T-helper 2 cell (primary cell): ENCODE measurements around the gene ELP2.

Source experiments
- DNase-seq, 5 experiments: peaks; one replicate each; pipeline versions ENCODE4 v3.0.0 to v3.0.0-alpha.2; 2012 to 2022

ELP2 gene

DNA sequence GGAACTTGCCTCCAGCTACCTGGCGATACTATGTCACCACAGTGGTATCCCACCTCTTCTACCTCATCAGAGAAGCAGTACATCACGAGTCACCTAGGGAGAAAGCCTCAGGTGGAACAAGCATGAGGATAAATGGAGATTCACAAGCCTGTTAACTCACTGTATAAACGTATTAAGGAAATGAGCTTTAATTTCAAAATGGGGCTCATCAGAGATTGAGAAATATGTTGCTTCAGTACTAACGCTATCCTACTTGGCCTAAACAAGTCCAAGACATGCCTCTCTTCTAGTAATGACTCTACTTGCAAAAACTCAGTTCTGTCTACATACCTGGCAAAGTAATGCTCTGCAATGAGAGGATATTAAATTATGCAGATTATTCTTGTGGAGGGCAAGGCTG is 4.9 kb upstream of the ELP2 start:
- no peak for DNase-seq

DNA sequence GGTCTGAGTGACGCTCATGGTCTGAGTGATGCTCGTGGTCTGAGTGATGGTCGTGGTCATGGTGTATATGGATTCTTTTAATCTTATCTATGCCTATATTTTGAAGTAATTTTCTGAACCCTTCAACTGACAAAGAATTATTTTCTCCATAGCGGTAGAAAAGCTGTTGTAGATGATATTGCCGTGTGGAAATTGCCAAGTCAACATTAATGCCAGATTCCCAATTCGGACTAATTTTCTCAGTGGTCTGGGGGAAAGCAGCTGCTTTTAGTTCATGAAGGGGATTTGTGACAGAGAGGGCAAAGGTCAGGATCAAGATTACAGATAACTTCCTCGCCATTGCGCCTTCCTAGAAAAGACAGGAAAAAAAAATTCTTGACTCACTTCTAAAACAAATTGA is 3.0 kb upstream of the ELP2 start:
- no peak for DNase-seq

DNA sequence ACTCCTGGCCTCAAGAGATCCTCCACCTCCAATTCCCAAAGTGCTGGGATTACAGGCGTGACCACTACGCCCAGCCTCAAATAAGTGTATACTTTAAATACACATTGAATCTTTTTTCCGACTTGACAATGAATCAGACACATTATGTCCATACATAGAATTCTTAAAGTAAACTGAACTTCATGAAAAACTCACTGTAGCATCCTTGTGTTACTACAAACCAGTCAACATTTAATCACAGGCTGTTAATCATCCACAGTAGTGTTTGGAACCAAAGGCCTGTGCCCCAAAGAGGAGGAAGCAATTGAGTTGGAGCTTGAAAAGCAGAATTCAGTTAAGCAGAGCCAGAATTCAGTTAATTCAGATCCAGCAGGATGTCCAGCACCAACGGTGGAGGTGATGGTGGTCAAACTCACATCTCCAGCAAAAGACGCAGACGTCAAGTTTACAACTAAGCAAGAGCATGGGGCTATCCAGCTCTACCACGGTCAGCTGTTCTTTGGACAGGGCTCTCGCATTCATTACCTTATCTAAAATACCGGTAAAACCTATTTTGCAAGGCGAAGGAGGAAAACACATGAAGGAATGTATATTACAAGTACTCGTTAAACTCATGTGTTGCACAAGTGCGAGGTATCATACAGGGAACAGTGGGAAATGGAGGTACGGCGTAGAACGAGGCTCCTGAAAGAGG is 1.7 kb upstream of the ELP2 start:
- DNase-seq: no peak

DNA sequence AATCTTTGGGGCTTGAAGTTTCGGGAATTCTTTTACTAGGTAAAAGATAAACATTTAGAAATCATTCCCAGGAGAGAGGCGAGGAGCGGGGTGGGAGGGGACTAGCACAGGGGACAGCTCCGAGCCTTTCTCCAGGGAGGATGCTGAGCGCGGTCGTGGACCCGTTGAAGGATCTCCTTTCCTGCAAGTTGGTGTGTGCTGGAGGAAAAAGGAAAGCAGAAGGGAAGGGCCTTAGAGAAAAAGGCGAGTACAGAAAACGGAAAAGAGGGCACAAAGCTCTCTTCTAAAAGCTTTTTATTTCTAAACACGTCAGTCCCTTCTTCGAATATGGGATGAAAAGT is 1.2 kb upstream of the ELP2 start:
- no peak for DNase-seq

DNA sequence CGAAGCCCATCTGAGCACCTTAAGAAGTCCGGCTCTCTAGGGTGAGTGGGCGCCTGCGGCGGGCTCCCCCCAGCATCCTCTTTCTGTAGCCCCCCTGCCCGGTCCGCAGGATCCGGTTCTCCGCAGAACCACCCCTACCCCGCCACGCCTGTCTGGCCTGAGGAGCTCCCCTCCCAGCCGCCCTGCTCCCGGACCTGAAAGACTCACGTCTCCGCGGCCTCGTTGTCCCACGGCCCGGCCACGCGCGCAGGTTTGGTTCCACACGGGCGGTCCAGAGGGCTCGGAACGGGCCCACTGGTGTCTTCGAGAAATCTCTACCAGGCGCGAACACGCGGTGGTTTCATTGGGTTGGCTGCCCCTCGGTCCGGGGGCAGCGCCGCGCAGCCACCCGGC is 796 bp upstream of the ELP2 start:
- DNase-seq: no peak

DNA sequence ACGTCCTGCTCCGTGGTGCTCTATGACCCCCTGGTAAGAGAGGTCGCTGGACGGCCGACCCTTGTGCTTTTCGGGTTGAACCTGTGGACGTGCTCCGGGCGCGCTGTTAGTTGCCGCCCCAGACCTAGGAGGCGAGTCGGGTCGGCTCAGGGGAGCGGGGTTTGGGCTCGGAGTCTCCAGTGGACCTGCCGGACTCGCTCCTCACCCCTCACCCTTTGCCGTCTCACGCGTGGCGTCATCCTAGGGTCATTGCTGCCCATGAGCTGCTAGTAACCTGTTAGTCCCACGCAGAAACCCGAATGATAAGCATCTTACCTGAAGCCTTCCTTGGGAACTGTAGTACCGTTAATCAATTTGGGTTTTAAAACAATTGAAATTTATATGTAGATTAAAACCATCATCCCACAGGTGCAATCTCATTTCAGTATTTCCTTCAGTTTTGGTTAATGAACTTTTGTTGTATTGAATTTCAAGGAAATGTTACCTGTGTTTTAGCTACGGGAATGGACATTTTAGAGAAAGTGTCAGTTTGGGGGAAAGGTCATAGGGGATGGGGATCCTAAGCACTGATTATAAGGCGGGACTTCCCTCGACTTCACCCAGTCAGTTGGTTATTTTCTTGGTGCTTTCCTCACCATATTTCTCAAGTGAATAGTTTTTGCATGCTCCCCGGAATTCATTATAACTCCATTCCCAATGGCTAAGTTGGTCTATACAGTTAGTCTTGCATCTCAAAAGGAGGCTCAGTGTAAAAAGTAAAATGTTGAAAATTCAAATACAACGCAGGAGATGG is 536 bp downstream of the ELP2 start:
- DNase-seq: peak in 1 of 5 experiments; percentile 42

DNA sequence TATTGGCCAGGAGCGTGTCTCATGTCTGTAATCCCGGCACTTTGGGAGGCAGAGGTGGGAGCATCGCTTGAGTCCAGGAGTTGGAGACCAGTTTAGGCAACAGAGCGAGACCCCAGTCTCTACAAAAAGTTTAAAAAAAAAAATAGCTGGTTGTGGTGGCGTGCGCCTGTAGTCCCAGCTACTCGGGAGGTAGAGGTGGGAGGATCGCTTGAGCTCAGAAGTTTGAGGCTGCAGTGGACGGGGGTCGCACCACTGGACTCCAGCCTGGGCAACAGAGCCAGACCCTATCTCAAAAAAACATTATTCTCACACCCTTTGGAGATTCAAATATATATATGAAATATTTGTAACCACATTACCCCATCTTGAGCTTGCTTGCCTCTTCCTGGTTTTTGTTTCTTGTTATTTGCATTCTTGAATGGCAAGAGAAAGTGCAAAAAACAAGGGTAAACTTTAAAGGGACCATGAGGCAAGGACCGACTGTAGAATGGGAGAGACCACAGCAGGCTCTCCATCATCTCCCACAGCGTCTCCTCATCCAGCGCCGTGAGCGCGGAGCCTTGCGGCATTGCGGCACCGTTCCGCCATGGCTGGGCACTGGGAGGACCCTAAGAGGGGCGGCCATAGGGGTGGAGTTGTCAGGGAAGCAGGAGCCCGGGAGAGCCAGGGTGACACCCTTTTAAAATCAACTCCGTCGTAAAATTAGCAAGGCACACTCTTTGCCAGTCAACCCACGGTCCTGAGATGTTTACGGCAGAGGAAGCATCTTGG is 1.4 kb downstream of the ELP2 start:
- DNase-seq: no peak

DNA sequence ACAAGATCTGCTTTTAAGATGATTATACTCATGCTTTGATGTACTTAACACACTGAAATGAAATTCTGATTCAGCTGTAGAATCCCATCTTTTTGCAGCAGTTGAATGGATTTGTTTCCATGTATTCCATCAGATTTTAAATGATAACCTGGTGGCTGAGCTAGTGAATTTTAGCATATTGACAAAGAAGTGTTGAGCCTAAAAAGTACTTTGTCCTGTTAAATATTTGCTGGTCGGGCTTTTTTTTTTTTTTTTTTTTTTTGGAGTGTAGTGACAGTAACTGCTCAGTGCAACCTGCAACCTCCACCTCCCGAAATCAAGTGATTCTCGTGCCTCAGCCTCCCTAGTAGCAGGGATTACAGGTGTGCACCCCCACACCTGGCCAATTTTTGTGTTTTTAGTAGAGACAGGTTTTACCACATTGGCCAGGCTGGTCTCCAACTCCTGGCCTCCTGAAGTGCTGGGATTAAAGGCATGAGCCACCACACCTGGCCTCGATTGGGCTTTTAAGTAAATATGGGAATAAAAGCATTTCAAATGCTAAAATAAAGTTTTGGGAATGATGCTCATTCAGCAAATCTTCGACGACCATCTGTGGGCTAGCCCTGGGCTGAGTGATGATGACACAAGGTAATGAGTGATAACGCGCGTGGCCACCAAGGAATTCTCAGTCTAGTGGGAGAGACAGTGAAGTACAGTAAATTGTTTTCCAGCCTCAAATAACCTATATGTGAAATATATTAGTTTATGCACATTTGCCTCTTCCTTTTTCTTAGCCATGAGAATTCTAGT is 2.2 kb downstream of the ELP2 start:
- no peak for DNase-seq

DNA sequence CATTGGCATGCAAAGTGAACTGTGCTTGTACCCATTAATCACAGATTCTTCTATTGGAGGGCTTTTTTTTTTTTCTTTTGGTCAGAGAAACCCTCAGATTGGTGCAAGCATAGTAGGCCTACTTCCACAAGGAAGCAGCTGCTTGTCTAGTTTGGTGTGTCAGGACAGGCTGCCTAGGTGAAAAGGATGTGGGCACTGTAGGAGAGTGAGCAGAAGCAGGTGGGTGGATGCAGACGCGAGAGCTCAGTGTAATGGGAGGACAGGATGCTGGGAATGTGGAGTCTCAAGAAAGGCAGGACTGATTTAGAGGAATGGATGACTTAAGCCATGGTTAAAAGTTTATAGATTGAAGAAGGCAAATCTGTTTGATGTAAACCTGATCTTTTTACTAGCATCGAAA is 3.1 kb downstream of the ELP2 start:
- peak in 1 of 5 experiments; percentile 16 for DNase-seq

DNA sequence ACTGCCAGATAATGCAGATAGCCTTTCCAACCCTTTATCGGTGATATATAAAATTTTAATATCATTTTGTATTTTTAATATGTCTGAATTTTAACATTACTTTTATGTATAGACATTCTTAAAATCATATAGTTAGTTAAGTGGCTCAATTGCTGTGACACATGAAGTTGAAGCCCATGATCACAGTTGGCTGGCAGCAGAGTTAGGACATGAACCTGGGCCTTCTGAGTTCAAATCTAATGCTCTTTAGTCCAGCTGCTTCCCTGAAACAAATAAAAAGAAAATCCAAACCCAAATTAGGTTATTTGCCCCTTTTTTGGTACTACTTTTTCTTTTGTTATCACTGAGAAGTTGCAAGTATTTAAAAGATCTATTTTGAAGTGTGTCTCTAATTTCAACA is 5.6 kb downstream of the ELP2 start:
- DNase-seq: no peak

DNA sequence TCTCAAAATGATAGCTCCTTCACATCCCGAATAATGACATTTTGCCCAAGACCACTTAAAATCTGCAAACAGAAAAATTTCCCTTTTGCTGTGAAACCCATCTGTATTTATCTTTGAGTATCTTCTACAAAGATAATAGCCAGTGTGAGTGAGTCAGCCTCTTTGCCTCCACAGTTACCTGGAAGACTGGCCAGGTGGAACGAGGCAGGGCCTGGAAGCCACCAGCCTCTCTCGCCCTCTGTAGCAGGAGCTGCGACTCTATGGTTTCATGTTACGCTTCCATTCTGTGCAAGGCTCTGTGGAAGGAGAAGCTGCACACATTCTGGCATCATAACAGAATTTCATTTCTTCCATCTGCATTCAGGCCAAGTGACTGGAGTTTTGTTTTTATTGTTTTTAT is 9.5 kb downstream of the ELP2 start:
- no peak for DNase-seq

DNA sequence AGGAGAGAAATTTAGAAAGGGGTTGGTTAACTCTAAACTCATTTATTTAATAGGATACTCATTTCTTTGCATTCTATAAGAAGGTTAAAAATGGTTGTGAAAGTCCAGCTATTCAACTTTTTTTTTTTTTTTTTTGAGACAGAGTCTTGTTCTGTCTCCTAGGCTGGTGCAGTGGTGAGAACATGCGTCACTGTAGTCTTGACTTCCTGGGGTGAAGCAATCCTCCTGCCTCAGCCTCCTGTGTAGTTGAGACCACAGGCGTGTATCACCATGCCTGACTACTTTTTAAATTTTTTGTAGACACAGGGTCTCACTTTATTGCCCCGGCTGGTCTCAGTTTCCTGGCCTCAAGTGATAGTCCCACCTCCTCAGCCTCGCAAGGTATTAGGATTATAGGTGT is 11.9 kb downstream of the ELP2 start:
- DNase-seq: peak in 1 of 5 experiments; percentile 25

DNA sequence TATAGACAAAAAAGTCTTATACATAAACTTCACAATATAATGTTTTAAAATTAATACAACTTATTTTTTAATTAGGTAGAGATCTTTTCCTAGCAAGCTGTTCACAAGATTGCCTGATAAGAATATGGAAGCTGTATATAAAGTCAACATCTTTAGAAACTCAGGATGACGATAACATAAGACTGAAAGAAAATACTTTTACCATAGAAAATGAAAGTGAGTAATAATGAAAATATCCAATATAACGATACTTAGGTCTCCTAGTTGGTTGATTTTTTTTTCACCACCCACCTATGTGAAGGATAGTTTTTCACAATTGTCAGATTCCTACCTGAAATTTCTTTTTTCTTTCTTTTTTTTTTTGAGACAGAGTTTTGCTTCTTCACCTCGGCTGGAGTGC is 13.1 kb downstream of the ELP2 start:
- DNase-seq: peak in 1 of 5 experiments; percentile 20

DNA sequence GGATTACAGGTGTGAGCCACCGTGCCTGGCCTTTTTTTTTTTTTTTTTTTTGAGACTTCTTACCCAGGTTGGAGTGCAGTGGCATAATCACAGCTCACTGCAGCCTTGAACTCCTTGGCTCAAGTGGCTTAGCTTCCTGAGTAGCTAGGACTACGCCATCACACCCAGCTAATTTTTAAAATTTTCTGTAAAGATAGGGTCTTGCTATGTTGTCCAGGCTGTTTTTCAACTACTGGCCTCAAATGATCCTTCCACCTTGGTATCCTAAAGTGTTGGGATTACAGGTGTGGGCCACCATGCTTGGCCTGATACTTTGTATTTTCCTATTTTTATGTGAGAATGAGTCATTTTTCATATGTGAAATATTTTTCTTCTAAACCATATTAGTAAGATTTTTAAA is 13.7 kb downstream of the ELP2 start:
- no peak for DNase-seq

DNA sequence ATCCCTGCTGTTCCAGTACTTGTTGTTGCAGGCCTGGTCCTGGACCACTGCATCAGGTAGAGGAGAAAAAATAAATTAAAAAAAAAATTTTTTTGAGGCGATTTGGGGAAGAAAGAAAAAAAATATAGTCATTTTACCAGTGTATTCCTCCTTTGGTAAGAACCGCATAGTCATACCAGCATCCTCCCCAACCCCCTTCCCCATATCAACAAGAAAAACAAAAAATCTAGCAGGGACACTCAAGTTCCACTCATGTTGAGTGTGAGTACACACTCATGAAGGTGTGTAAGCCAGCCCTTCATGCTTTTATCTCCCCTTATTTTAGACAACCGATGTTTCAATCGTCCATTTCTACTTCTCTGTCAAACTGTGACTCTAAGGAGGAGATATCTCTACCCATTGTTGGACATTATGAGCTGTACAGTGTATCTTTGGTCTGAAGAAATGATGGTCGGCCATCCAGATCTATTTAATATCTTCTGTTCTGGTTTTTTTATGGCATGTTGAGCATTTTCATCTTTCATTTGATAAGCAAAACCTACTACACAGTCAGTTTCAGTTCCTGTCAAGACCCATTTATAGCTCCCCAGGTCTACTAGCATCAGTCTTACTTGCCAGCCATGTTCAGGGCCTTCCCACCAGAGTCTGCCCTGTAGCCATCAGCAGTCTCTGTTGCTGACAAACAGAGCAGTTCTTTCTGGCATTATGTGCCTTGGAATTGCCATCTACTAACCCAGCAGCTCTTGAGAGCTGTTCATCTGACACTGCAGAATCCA is 20.0 kb downstream of the ELP2 start:
- DNase-seq: no peak

DNA sequence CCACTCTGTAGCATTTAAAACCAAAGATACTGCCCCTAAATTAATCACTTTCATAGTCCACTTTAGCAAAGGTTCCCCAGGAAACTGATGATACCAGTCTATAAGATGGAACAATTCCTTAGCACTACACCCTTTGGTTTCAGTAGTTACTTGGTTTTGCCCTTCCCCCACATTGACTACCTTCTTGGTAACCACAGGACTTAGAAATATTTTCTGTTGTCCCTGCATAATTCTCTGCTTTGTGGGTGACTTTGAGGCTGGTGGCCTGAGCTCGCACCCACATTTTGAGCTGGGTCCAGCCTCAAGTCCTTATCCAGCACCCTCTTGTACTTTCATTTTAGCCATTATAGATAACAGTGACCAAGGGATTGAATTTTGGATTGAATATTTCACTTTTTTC is 23.1 kb downstream of the ELP2 start:
- no peak for DNase-seq

DNA sequence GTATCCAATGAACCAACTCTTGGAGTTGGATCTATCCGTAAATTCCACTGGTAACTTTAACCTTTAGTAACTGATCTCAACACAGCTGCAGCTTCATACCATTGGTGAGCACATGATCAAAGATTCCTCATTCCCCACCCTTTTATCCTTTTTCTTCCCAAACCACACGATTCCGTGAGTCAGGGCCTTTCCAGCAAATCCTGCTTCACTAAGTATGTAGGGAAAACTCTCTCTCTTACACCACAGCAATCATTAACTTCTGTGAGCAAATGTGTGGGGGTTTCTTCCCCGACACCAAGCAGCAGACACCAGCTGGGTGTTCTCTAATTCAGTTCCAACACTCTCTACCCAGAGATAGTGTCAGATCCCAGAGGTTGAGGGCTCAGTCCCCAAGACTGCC is 23.5 kb downstream of the ELP2 start:
- no peak for DNase-seq

DNA sequence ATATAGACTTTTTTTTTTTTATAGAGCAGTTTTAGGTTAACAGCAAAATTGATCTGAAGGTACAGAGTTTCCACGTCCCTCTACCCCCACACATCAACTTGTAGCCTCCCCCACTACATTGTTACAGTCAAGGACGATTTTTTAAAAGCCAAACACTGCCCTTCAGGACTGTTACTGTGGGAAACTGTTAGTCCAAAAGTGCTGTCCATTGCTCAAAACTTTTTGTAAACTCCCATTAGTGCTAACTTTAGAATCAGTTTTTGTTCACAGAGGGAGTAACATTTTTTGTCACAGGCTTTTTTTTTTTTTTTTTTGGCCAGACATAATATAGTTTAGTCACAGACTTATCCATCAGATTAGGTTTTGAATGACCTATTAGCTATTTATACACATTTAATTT is 24.1 kb downstream of the ELP2 start:
- no peak for DNase-seq

DNA sequence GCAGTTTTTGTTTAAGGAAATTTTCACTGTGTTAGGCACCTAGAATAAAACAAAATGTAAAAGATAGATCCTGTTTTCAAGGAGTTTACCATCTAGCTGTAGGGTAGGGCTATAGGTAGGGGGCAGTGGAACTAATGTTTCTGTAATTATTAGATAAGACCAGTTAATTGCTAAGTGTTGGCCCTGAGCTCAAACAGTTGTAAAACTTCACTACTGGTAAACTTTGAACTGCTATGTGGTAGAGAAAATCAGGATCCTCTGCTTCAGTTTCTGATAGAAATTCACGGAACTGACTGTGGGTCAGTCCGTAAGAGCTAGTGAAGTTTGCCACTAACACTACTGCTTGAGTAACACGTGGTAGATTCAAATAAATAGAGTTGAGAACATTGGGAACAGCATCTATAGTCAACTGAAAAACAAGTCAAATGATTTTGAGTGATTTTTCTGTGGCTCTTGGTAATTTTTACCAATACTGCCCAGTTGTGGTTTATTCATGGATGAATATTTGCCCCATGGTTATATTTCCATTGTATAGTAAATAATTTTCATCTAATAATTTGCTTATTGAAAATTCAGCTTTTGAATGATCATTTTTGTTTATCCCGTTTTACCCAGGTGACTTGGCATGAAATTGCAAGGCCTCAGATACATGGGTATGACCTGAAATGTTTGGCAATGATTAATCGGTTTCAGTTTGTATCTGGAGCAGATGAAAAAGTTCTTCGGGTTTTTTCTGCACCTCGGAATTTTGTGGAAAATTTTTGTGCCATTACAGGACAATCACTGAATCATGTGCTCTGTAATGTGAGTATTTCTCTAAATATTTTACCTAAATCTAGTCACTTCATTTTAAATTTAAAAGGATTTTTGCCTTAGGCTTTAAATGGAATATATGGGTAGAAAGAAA is 26.4 kb downstream of the ELP2 start:
- no peak for DNase-seq

DNA sequence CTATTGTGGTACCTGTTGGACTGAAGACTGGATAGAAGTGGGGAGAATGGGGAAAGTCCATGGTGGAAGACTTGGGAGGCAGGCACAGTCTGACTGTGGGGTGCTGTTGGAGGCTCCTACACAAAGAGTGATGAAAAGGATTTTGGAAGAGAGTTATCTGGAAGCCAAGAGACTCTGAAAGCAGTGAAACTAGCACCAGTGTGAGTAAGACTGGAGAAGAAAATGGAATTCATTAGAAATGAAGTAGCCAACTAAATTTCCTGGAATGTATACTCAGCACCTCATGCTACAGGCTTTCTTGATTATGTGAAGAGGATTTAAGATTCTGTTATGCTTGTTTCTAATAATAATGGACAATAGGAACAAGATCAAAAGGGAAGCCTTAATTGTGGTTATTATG is 27.7 kb downstream of the ELP2 start:
- DNase-seq: no peak

DNA sequence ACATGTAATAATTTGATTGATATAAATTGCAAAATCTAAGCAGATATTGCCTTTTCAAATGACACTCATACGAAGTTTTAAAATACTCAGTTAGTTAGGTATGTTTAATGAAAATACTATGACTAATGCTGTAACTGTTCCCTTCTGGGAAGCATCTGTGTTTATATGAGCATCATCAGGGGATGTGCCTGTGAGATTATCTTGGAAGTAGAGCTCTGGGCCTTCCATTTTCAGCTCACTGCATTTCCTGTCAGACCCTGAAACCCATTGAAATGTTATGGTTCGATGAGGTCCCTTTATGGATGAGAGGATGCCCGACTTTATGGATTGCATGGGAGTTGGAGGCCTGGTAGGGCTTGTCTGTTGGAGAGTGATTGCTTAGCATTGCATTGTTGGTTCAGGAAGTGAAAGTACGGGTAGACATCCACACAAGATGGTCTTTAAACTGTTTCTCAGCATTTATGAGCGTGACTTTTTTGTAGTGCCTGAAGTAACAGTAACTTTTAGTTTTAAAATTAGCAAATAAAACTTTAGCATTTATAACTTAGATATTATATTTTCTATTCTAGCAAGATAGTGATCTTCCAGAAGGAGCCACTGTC is 28.7 kb downstream of the ELP2 start:
- DNase-seq: no peak
